Measurements from ENCODE around the gene WDR45B. TPM values are rescaled to one million over a fixed set of nuclear protein-coding genes. Genes with fewer than 3 reads are reported as not detected.

WDR45B gene
- total RNA-seq, 1 experiment from 2014 or later, result 132 TPM

GRCh38 chr17:82647593-82648164, 565 bp downstream of the WDR45B start:
- Histone ChIP-seq H3K27me3 (ENCODE audit: control insufficient read depth, insufficient read depth, low read length) (no peaks in the 10 kb centered on the region), H3K9me3 (ENCODE audit: control insufficient read depth, insufficient read depth, low read depth, low read length) (no peaks in the 10 kb centered on the region), H3K4me1 (ENCODE audit: control insufficient read depth, insufficient read depth, low read length) (peaks cover 8% of the 10 kb centered on the region), H3K36me3 (ENCODE audit: control insufficient read depth, insufficient read depth, low read length) (peaks cover 25% of the 10 kb centered on the region; the same call in 1 of the 2 replicates), H3K27ac (ENCODE audit: low read length) (peak overlapping the region; percentile 89), H3K4me3 (ENCODE audit: low read depth in 2 of 2, low read length in 2 of 2) (peak overlapping the region; percentile 87 to 98)
- CTCF ChIA-PET, result no interaction called here
- intact Hi-C loops (cut with micrococcal nuclease; ENCODE audit: unreplicated experiment), result no loop called here
- no TSS peak for BruUV-seq (replicated peaks)
- ATAC-seq (peak; percentile 65), DNase-seq (ENCODE audit: low read depth, low spot score) (no peak)
- POLR2A ChIA-PET, result no interaction called here
- in situ Hi-C loops (cut with HindIII; ENCODE audit: low pct_unique_long_range_greater_than_20kb, low sequenced_read_pairs), result no loop called here
- TF ChIP-seq SIN3A (IDR thresholded peaks at IDR 0.05; ENCODE audit: borderline replicate concordance, insufficient read depth, low read depth, low read length) (no peak), POLR2AphosphoS5 (IDR thresholded peaks at IDR 0.05; ENCODE audit: low read depth, low read length) (no peak), CTCF (IDR thresholded peaks at IDR 0.05) (no peak), TCF7L2 (IDR thresholded peaks at IDR 0.05; ENCODE audit: low read depth, low read length) (no peak), REST (IDR thresholded peaks at IDR 0.05; ENCODE audit: insufficient read depth in 1 of 2, low read depth in 2 of 2, low read length in 1 of 2) (no peak)

GRCh38 chr17:82645516-82645915, 2.7 kb downstream of the WDR45B start:
- POLR2A ChIA-PET, result no interaction called here
- ATAC-seq, result no peak
- no peaks in the 10 kb centered on the region for H3K9me3 ChIP-seq (ENCODE audit: control insufficient read depth, insufficient read depth, low read depth, low read length)
- H3K27ac ChIP-seq (ENCODE audit: low read length), result no peak overlapping the region
- DNase-seq (ENCODE audit: low read depth, low spot score), result no peak
- H3K27me3 ChIP-seq (ENCODE audit: control insufficient read depth, insufficient read depth, low read length), result no peaks in the 10 kb centered on the region
- no peak overlapping the region for H3K4me3 ChIP-seq (ENCODE audit: low read depth in 2 of 2, low read length in 2 of 2)
- peaks cover 32% of the 10 kb centered on the region for H3K36me3 ChIP-seq (ENCODE audit: control insufficient read depth, insufficient read depth, low read length)
- intact Hi-C loops (cut with micrococcal nuclease; ENCODE audit: unreplicated experiment) (no loop called here), in situ Hi-C loops (cut with HindIII; ENCODE audit: low pct_unique_long_range_greater_than_20kb, low sequenced_read_pairs) (no loop called here)
- peaks cover 8% of the 10 kb centered on the region for H3K4me1 ChIP-seq (ENCODE audit: control insufficient read depth, insufficient read depth, low read length)
- CTCF ChIA-PET, result no interaction called here
- TF ChIP-seq POLR2AphosphoS5 (IDR thresholded peaks at IDR 0.05; ENCODE audit: low read depth, low read length) (no peak), REST (IDR thresholded peaks at IDR 0.05; ENCODE audit: insufficient read depth in 1 of 2, low read depth in 2 of 2, low read length in 1 of 2) (no peak), TCF7L2 (IDR thresholded peaks at IDR 0.05; ENCODE audit: low read depth, low read length) (no peak), CTCF (IDR thresholded peaks at IDR 0.05) (no peak), SIN3A (IDR thresholded peaks at IDR 0.05; ENCODE audit: borderline replicate concordance, insufficient read depth, low read depth, low read length) (no peak)
- BruUV-seq (replicated peaks), result no TSS peak
